ENCODE measurements around the gene ITPK1. TPM values are rescaled to one million over a fixed set of nuclear protein-coding genes. Genes with fewer than 3 reads are reported as not detected.

The ITPK1 gene
- total RNA-seq, result 5.4 and 9.8 TPM in 2 replicates

DNA sequence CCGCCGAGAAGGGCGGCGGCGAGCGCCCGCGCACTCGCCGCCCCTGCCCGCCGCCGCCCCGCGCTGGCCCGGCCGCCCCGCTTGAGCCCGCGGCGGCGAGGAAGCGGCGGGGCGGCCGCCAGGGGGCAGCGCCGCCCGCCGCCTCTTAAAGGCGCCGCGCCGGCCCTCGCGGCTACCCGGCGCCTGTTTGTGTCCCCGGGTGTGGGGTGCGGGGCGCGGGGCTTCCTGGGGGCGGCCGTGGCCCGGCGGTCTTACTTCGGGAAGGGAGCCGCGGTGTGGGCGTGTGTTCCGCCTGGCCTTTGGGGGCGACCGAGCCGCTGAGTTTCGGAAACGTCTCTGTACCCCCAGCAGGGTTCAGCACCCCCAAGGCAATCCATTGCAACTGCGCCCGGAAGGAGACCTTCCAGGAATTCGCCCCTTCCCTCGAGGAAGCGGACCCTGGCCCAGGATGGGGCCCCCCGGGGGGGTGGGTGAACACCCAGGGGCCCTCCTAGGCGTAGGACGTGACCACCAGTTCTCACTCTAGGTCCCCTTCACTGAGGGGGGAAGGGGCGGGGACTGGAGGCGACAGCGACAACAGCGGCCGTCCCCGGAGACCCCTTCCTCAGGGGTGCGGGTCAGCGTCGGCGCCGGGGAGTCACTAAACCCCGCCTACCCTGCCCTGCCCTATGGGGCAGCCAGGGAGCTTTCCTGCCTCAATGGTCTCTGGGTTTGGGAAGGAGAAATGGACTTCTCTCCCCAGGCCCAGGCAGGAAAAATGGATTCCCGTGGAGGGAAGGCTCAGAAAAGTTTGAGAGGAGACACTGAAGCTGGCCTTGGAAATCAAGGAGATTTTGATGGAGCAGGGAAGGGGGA, at the start of gene ITPK1:
ITPK1 (minus strand) TSS at position 105 of the 855 bp plus-strand sequence. CDS start 762 bp downstream, outside the sequence.

DNA sequence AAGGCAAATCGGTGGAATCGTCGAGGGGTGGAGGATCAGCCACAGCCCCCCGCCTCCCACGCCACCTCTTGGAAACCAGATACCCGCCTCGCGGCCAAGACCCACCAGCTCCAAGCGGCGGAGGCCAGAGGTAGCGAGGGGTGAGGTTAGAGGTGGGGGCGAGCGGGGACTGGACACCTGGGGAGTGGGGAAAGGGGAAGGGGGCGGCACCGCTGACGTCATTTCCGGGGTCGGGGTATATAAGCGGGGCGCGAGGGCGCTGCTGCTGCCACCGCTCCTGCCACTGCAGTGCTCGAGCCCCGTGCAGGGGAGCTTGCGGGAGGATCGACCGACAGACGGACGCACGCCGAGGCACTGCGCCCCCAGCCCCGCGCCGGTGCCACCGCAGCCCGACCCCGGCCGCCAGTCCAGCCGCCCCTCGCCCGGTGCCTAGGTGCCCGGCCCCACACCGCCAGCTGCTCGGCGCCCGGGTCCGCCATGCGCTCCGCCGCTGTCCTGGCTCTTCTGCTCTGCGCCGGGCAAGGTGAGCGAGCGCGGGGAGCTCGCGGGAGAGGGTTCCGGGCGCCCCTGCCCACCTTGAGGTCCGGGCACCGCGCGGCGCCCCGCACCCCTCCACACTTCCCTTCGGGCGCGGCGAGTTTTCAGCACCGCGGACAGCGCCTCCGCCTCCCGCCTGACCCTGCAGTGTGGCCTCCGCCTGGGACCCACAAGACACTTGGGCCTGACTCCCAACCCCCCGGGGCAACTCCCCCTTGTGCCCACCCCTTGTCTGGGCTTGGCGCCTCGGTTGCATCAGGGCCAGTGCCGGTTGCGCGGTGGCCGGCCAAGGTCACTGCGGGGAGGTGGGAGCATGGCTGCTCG, 192.6 kb downstream of the ITPK1 start, which contains the start of gene CHGA:
CHGA (plus strand) TSS at position 268 of the 861 bp plus-strand sequence; CDS start at position 478, 210 bp downstream.

Other genes starting within 250 kb of the ITPK1 start
- 0.16 TPM in 1 of 2 replicates, not detected in the other for gene CHGA, start 192.8 kb downstream of the ITPK1 start, total RNA-seq
- 10.5 and 12.6 TPM in 2 replicates for gene MOAP1, start 69.0 kb upstream of the ITPK1 start, total RNA-seq
- 7.6 and 8.2 TPM in 2 replicates for gene LYSET, start 69.4 kb upstream of the ITPK1 start, total RNA-seq
- gene GON7, start 91.1 kb upstream of the ITPK1 start, total RNA-seq, result 15.4 and 17.0 TPM in 2 replicates
- 28.5 and 51.4 TPM in 2 replicates for gene UBR7, start 91.3 kb upstream of the ITPK1 start, total RNA-seq
- 16.9 and 18.4 TPM in 2 replicates for gene BTBD7, start 217.1 kb upstream of the ITPK1 start, total RNA-seq
- not detected in 2 replicates for gene COX8C, start 231.3 kb upstream of the ITPK1 start, total RNA-seq